LNCaP clone FGC (cell line): ENCODE data around the gene OLFM1.

ENCODE experiments used
- DNase-seq: peaks from one replicate; pipeline ENCODE4 v3.0.0-alpha.2; 2011; ENCODE audit warnings: low read depth
- H3K4me3 ChIP-seq: 2 replicates; pipeline ENCODE4 v1.5.1; 2011; ENCODE audit warnings: mild to moderate bottlenecking, low read depth, low read length, control low read depth
- TF ChIP-seq, protein P1 (sequence below): IDR thresholded peaks from 2 replicates; pipeline ENCODE4 v1.5.1; 2012; ENCODE audit warnings: mild to moderate bottlenecking; ENCODE audit not compliant: control insufficient read depth, insufficient read depth; ENCODE audit errors: extremely low read depth

Gene OLFM1

DNA sequence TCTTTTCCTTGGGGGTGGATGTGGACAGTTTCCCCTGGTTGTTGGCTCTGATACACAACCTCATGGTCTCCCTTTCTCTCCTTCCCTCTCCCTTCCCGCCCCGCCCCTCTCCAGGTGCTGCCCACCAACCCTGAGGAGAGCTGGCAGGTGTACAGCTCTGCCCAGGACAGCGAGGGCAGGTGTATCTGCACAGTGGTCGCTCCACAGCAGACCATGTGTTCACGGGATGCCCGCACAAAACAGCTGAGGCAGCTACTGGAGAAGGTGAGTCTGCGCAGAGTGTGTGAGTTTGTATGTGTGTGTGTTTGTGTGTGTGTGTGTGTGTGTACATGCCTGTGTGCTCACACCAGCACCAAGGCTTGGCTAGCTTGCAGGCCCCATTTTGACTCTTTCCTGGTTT, 2.6 kb downstream of the OLFM1 start:
- H3K4me3 ChIP-seq, result no peak overlapping the region
- TF ChIP-seq, protein P1, sequence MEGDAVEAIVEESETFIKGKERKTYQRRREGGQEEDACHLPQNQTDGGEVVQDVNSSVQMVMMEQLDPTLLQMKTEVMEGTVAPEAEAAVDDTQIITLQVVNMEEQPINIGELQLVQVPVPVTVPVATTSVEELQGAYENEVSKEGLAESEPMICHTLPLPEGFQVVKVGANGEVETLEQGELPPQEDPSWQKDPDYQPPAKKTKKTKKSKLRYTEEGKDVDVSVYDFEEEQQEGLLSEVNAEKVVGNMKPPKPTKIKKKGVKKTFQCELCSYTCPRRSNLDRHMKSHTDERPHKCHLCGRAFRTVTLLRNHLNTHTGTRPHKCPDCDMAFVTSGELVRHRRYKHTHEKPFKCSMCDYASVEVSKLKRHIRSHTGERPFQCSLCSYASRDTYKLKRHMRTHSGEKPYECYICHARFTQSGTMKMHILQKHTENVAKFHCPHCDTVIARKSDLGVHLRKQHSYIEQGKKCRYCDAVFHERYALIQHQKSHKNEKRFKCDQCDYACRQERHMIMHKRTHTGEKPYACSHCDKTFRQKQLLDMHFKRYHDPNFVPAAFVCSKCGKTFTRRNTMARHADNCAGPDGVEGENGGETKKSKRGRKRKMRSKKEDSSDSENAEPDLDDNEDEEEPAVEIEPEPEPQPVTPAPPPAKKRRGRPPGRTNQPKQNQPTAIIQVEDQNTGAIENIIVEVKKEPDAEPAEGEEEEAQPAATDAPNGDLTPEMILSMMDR, result no peak
- no peak for DNase-seq

DNA sequence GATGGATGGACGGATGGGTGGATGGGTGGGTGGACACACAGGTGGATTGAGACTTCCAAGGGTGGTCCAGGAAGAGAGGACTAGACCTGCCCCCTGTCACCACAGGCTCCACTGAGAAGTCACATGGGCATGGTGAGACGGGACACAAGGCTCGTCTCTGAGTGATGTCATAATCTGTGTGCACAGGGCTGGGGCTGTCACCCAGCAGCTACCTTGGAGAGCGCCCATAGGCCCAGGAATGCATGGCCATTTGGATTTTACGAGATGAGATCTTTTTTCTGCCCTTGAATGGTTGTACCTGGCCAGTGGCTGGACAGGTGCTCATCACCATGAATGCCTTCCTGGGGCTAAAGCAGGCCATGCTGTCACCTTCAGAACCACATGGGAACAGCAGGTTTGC, 3.1 kb downstream of the OLFM1 start:
- no peak for DNase-seq
- H3K4me3 ChIP-seq, result no peak overlapping the region
- TF ChIP-seq, protein P1, result no peak

DNA sequence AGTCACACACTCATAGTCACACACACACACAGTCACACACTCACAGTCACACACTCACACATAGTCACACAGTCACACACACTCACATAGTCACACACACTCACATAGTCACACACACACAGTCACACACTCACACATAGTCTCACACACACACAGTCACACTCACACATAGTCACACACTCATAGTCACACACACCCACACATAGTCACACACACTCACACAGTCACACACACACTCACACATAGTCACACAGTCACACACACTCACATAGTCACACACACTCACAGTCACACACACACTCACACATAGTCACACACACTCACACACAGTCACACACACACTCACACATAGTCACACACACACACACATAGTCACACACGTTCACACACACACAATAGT, 4.1 kb downstream of the OLFM1 start:
- TF ChIP-seq, protein P1, result no peak
- H3K4me3 ChIP-seq, result no peak overlapping the region
- no peak for DNase-seq

DNA sequence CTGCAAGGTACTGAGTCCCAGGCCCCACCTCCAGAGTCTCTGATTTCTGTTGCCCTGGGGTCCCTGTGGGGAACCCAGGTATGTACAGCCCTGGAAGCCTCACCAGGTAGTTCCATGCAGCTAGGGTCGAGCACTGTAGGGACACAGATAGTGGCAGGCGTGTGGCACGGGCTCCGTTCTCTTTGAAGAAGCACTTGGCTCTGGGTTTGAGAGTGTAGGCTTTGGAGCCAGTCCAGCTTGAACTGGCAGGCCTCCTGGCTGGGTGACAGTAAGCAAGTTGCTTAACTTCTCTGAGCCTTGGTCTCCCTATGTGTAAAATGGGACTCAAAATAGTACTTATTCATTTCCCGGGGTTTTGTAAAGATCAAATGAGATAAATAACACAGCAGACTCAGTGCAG, 5.6 kb downstream of the OLFM1 start:
- no peak for DNase-seq
- H3K4me3 ChIP-seq, result no peak overlapping the region
- TF ChIP-seq, protein P1, result no peak

DNA sequence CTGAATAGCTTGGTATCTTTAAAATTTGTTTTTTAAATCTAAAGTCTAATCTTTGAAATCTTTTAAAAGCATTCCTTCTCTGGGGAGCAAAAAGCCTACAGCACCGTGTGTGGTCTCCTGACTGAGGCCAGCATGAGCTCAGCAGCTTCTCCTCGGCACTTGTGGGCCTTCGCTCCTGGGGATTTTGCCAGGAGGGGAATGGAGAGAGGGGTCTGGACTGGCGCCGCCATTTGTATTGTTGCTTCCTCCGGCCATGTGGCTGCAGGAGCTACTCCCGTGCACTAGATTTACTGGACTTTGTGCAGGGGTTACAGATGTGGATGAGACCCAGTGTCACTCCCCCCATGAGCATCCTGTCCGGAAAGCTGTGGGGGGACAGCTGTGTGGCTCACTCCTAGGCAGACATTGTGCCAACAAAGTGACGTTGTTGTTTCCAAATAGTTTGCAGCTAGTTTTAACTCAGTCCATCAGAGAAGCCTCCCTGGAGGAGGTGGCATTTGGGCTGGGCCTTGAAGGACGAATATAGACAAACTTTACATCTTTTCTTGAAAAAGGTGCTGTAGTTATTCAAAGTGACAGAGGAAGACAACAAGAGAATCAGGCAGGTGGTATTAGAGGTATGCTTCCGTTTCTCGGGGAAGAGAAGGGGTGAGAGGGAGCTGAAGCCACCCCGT, 6.6 kb downstream of the OLFM1 start:
- H3K4me3 ChIP-seq, result no peak overlapping the region
- no peak for DNase-seq
- TF ChIP-seq, protein P1, result no peak

DNA sequence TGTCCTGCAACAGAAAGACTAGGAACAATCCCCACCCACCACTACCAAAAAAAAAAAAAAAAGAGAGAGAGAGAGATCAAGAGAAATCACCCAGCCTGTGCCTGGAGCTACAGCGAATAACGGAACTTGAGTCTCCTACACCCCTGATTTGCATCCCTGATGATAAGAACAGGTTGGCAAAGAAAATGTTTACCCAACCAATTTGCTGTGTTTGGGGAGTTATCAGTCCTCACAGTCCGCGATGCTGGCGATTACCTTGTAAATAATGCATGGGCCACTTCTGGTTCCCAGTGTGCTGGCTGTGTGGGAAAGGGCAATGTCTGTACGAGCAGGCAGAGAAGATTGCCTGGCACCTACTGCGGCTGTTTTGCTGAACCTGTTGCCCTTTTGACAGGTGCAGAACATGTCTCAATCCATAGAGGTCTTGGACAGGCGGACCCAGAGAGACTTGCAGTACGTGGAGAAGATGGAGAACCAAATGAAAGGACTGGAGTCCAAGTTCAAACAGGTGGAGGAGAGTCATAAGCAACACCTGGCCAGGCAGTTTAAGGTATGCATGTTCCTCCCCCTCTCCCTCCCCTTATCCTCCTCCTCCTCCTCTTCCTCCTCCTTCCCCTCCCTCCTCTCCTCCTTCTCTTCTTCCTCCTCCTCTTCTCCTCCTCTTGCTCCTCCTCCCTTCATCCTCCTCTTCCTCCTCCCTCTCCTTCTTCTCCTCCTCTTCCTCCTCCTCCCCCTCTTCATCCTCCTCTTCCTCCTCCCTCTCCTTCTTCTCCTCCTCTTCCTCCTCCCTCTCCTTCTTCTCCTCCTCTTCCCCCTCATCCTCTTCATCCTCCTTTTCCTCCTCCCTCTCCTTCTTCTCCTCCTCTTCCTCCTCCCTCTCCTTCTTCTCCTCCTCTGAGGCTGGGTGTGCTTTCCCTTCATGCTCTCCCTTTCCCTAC, 8.3 kb downstream of the OLFM1 start:
- H3K4me3 ChIP-seq, result no peak overlapping the region
- TF ChIP-seq, protein P1, result no peak

DNA sequence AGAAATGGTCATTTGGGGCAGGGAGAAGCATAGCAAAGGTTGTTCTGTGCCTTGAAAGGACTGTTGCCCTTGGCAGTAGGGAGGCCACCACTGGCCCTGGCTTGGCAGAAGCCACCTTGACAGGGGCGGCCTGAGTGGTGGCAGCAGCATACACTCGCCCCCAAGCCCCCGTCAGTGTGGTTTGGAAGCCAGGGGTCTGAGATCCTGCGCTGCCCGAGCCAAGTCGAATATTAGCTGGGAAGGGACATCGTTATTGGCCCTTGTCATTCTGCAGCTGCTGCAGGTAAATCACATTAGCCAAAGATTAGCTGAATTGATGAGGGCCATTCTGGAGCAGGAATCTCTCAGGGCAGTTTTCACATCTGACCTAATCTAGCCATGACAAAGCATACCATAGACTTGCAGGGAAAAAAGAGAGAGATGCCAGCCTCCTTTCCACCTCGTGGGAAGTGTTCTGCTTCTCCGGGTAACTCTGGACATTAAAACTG, 9.0 kb downstream of the OLFM1 start:
- no peak overlapping the region for H3K4me3 ChIP-seq
- no peak for DNase-seq
- TF ChIP-seq, protein P1, result no peak

More for the DNA sequence above, 8.3 kb downstream of the OLFM1 start:
- DNase-seq, result no peak
